ENCODE results near the gene ITIH3.

ITIH3 gene

GRCh38 chr3:52841981-52842340 lies 47.4 kb downstream of the ITIH3 start:
- no peak for DNase-seq
- Histone ChIP-seq H3K4me3 (ENCODE audit: low read depth, low read length) (no peak overlapping the region), H3K27ac (no peak overlapping the region), H3K27me3 (ENCODE audit: insufficient read depth, low read depth, severe bottlenecking) (no peaks in the 10 kb centered on the region), H3K36me3 (no peaks in the 10 kb centered on the region; the same call in 1 of the 2 replicates), H3K9me3 (ENCODE audit: severe bottlenecking) (no peaks in the 10 kb centered on the region)
- TF ChIP-seq, protein P1, sequence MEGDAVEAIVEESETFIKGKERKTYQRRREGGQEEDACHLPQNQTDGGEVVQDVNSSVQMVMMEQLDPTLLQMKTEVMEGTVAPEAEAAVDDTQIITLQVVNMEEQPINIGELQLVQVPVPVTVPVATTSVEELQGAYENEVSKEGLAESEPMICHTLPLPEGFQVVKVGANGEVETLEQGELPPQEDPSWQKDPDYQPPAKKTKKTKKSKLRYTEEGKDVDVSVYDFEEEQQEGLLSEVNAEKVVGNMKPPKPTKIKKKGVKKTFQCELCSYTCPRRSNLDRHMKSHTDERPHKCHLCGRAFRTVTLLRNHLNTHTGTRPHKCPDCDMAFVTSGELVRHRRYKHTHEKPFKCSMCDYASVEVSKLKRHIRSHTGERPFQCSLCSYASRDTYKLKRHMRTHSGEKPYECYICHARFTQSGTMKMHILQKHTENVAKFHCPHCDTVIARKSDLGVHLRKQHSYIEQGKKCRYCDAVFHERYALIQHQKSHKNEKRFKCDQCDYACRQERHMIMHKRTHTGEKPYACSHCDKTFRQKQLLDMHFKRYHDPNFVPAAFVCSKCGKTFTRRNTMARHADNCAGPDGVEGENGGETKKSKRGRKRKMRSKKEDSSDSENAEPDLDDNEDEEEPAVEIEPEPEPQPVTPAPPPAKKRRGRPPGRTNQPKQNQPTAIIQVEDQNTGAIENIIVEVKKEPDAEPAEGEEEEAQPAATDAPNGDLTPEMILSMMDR (IDR thresholded peaks at IDR 0.05; ENCODE audit: low read depth, low read length): no peak

DNA sequence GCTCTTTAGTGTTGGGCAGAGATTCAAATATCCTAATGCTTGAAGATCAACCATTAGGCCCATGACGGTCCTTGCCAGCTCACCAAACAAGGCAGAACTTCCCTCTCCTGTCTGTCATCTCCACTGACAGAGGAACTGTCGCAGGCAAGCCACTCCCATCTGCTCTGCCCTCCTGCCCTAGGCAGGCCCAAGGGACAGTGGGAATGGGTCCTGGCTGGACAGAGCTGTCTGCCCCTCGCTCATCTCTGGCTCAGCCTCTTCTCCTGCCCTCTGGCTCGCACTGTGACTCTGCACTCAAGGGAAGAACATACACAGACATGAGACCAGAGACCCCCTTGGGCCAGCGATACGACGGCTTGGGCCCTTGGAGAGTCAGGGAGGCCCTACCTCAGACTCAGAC lies 47.8 kb downstream of the ITIH3 start:
- Histone ChIP-seq H3K27me3 (ENCODE audit: insufficient read depth, low read depth, severe bottlenecking) (no peaks in the 10 kb centered on the region), H3K27ac (no peak overlapping the region), H3K36me3 (no peaks in the 10 kb centered on the region; the same call in 1 of the 2 replicates), H3K4me3 (ENCODE audit: low read depth, low read length) (no peak overlapping the region), H3K9me3 (ENCODE audit: severe bottlenecking) (no peaks in the 10 kb centered on the region)
- TF ChIP-seq, protein P1 (IDR thresholded peaks at IDR 0.05; ENCODE audit: low read depth, low read length): no peak
- DNase-seq: no peak

DNA sequence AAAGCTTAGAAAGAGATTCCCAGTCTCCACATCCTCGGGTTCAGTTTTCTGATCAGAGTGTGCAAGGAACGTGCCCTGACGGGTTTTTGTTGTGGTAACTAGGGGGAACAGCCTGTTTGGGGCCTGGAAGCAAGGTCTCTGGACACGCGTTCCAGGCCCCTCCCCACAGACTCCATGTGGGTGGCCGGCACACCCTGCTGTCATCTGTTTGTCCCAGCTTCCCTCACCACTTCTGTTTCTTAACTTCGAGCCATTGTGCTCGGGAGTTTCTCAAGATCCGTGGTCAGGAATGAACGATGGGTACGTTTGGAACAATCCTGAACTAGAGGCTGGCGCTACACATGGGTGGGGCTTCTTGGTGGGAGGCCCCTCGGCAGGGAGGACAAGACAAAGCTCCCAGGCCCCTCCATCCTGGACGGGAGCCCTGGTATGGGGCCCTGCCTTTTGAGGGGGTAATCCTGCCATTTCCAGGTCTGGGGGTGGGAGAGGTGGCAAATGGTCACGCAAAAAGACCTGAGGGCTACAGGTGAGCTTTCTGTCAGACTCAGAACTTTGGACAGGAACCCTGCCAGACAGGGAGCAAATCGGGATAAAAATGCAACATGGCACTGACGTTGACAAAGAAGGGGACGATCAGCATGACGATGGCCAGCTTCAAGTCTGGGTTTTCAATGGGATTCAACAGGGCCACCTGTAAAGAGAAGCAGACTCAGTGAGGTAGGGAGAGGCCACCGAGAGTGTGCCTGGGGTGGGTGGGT lies 48.7 kb downstream of the ITIH3 start:
- TF ChIP-seq, protein P1 (IDR thresholded peaks at IDR 0.05; ENCODE audit: low read depth, low read length): no peak
- DNase-seq: no peak
- no peak overlapping the region for H3K27ac ChIP-seq

DNA sequence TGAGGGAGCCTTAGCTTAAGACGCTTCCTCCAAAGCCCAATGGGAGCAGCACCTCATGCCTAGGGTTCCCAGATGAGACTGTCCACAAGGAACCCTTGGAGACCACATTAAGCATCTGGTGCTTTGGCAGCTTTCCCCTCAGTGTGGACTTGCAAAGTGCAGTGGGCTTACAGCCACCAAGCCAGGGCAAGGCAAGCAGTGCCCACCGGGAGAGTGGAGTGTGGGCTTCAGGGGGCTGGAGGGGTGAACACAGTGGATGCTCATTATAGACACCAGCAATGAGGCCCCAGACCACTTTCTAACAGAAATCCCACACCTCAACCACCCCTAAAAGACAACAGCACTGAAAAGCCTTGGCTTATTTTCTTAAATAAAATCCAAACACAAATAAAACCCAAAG lies 49.3 kb downstream of the ITIH3 start:
- Histone ChIP-seq H3K27ac (no peak overlapping the region), H3K4me3 (ENCODE audit: low read depth, low read length) (no peak overlapping the region), H3K9me3 (ENCODE audit: severe bottlenecking) (no peaks in the 10 kb centered on the region), H3K36me3 (no peaks in the 10 kb centered on the region; the same call in 1 of the 2 replicates), H3K27me3 (ENCODE audit: insufficient read depth, low read depth, severe bottlenecking) (no peaks in the 10 kb centered on the region)
- DNase-seq: no peak
- TF ChIP-seq, protein P1 (IDR thresholded peaks at IDR 0.05; ENCODE audit: low read depth, low read length): no peak

More for the DNA sequence above, 48.7 kb downstream of the ITIH3 start:
- Histone ChIP-seq H3K9me3 (ENCODE audit: severe bottlenecking) (no peaks in the 10 kb centered on the region), H3K36me3 (no peaks in the 10 kb centered on the region; the same call in 1 of the 2 replicates), H3K27me3 (ENCODE audit: insufficient read depth, low read depth, severe bottlenecking) (no peaks in the 10 kb centered on the region), H3K4me3 (ENCODE audit: low read depth, low read length) (no peak overlapping the region)

DNA sequence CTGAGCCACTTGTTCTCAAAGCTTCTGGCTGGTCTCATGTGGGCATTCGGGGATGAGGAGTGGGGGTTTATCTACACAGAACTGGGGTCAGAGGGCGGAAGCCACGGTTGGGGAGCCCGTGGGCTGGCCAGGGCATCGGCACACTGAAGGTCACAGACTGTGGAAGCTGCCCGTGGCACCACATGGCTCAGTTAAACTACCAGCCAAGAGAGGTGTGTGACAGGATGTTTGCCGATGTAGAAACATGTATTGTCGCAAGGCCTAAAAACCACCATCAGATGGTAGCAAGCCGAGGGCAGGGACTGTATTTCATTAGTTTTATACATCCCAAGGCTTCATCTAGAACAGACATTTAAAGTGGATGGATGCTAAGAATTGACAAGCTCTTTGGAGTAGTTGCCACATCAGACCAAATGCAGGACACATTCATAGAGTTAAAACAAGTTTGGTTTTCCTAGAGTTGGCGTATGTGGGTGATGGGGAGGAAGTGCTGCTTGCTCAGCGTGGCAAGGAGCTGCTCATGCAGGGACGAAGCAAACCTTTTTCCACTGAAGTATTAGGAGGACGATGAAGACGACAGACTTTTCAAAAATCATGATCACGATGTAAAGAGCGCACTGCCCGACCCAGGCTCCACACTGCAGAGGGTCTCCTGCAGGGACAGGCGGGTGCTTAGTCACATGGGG lies 49.8 kb downstream of the ITIH3 start:
- H3K27me3 ChIP-seq (ENCODE audit: insufficient read depth, low read depth, severe bottlenecking): no peaks in the 10 kb centered on the region
- no peaks in the 10 kb centered on the region; the same call in 1 of the 2 replicates for H3K36me3 ChIP-seq
- TF ChIP-seq, protein P1 (IDR thresholded peaks at IDR 0.05; ENCODE audit: low read depth, low read length): no peak
- DNase-seq: no peak
- H3K27ac ChIP-seq: no peak overlapping the region
- H3K4me3 ChIP-seq (ENCODE audit: low read depth, low read length): no peak overlapping the region
- H3K9me3 ChIP-seq (ENCODE audit: severe bottlenecking): no peaks in the 10 kb centered on the region
